ENCODE results near the gene KDM3B.
"Not testable (repeated sequence)": the region's sequence is repeated elsewhere in the genome, so short reads cannot be mapped to it uniquely, and the experiment has no call there.

Gene KDM3B, protein sequence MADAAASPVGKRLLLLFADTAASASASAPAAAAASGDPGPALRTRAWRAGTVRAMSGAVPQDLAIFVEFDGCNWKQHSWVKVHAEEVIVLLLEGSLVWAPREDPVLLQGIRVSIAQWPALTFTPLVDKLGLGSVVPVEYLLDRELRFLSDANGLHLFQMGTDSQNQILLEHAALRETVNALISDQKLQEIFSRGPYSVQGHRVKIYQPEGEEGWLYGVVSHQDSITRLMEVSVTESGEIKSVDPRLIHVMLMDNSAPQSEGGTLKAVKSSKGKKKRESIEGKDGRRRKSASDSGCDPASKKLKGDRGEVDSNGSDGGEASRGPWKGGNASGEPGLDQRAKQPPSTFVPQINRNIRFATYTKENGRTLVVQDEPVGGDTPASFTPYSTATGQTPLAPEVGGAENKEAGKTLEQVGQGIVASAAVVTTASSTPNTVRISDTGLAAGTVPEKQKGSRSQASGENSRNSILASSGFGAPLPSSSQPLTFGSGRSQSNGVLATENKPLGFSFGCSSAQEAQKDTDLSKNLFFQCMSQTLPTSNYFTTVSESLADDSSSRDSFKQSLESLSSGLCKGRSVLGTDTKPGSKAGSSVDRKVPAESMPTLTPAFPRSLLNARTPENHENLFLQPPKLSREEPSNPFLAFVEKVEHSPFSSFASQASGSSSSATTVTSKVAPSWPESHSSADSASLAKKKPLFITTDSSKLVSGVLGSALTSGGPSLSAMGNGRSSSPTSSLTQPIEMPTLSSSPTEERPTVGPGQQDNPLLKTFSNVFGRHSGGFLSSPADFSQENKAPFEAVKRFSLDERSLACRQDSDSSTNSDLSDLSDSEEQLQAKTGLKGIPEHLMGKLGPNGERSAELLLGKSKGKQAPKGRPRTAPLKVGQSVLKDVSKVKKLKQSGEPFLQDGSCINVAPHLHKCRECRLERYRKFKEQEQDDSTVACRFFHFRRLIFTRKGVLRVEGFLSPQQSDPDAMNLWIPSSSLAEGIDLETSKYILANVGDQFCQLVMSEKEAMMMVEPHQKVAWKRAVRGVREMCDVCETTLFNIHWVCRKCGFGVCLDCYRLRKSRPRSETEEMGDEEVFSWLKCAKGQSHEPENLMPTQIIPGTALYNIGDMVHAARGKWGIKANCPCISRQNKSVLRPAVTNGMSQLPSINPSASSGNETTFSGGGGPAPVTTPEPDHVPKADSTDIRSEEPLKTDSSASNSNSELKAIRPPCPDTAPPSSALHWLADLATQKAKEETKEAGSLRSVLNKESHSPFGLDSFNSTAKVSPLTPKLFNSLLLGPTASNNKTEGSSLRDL (N-terminal part only)

DNA sequence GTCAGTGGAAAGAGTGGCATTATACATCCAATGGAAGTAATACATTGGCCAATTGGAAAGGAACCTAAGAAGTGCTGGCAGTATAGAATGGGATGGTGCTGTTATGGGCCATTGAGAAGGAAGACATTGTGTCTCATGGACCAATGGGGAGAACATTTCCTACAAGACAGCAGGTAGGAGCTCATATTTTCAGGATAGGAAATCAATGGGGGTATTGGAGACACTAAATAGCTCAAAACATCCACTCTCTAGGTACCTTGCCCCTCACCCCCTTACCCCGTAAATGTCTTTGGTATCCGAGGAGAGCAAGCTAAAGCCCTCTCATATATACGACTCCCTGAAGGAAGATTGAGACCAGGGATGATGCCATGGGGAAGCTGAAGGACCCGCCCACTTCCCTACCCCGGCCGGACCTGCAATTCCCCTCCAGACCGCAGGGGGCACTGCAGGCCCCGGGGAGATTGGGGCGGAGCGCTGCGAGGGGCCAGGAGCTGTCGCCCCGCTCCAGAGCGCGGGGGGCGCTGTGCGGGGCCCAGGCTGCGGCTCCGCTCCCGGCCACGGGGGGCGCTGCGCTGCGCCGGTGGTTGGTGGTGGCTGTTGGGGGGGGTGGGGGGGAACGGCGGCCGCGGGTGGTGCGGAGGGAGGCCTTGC, at the start of gene KDM3B:
Gene KDM3B, plus strand, starts transcription at position 615 of the 651 bp plus-strand sequence. CDS start 111 bp downstream, outside the sequence.
- H3K4me3 ChIP-seq (ENCODE audit: low read depth, low read length), result peak within 1 kb of the TSS; percentile 86
- TF ChIP-seq, protein P1, sequence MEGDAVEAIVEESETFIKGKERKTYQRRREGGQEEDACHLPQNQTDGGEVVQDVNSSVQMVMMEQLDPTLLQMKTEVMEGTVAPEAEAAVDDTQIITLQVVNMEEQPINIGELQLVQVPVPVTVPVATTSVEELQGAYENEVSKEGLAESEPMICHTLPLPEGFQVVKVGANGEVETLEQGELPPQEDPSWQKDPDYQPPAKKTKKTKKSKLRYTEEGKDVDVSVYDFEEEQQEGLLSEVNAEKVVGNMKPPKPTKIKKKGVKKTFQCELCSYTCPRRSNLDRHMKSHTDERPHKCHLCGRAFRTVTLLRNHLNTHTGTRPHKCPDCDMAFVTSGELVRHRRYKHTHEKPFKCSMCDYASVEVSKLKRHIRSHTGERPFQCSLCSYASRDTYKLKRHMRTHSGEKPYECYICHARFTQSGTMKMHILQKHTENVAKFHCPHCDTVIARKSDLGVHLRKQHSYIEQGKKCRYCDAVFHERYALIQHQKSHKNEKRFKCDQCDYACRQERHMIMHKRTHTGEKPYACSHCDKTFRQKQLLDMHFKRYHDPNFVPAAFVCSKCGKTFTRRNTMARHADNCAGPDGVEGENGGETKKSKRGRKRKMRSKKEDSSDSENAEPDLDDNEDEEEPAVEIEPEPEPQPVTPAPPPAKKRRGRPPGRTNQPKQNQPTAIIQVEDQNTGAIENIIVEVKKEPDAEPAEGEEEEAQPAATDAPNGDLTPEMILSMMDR (IDR thresholded peaks at IDR 0.05; ENCODE audit: low read depth, low read length), result peak; percentile 100

DNA sequence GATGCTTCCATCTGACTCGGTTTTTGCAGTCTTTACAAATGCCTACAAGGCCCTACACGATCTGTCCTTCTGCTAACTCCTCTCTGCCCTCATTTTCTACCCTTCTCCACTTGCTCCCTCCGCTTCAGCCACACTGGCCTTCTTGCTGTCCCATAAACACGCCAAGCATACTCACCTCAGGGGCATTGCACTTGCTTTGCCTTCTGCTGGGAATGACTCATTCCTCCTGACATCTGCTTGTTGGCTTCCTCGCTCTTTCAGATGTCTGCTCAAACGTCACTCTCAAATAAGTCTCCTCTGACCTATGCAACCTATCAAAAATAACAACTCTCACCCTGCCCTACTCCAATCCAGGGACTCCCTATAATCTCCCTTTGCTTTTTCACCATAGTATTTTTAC, 49.1 kb upstream of the KDM3B start:
- no peak overlapping the region for H3K4me3 ChIP-seq (ENCODE audit: low read depth, low read length)
- TF ChIP-seq, protein P1 (IDR thresholded peaks at IDR 0.05; ENCODE audit: low read depth, low read length), result no peak

DNA sequence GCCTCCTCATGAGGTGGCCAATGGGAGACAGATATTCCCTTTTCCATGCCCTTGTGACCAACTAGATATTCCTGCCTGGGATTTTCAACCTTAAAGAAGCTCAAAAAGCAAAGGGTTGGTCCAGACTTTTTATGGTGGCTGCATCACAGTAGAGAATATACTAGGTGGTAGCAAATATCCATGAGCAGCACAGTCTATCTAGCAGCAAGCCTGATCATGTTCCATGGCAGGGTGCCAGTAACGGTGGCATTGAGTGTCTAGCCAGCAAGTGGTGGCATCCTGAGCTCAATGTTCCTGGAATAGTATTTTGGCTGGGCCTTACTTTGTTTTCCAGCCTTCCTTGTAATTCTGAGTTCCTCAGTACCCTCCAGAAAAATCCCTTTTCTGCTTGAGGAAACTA, 46.7 kb upstream of the KDM3B start:
- TF ChIP-seq, protein P1 (IDR thresholded peaks at IDR 0.05; ENCODE audit: low read depth, low read length), result no peak
- no peak overlapping the region for H3K4me3 ChIP-seq (ENCODE audit: low read depth, low read length)

DNA sequence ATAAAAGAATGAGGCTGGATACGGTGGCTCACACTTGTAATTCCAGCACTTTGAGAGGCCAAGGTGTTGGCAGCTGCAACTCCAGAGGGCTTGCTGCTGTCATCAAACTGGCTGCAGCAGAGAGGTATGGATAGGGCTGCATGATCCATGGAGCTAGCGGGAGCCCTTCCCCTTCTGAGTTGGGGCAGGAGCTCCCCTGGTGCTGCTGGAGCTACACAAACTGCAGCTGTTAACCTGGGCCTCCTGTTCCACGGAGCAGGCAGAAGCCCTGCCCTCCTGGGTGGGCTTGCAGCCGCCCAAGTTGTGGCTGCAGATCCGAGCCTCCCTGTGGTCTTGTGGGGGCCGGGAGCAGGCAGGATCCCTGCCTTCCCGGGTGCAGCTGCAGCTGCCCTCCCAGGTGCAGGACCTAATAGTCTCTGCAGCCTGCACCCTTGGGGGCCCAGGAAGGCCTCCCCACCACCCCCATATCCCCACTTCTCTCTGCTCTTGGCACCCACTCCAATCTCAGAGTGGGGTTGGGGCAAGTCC, 36.7 kb upstream of the KDM3B start:
- H3K4me3 ChIP-seq (ENCODE audit: low read depth, low read length), result no peak overlapping the region
- TF ChIP-seq, protein P1 (IDR thresholded peaks at IDR 0.05; ENCODE audit: low read depth, low read length), result no peak

DNA sequence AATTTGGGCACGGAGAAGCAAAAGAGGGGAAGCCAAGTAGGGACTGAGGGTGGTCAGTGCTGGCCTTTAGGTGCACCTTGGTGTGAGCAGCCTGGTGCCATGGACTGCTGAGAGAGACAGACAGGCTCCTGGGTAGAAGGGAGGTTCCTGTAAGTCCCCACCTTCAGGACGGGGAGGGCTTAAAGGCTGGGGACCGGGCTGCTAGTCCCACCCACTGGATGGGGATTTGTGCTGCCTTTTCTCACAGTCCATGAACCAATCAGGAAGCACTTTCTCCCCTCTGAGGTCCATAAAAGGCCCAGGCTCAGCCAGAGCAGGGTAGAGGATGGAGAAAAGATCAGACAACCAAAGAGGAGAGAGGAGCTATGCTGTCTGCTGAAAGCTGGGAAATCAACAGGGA, 36.1 kb upstream of the KDM3B start:
- no peak overlapping the region for H3K4me3 ChIP-seq (ENCODE audit: low read depth, low read length)
- TF ChIP-seq, protein P1 (IDR thresholded peaks at IDR 0.05; ENCODE audit: low read depth, low read length), result no peak

DNA sequence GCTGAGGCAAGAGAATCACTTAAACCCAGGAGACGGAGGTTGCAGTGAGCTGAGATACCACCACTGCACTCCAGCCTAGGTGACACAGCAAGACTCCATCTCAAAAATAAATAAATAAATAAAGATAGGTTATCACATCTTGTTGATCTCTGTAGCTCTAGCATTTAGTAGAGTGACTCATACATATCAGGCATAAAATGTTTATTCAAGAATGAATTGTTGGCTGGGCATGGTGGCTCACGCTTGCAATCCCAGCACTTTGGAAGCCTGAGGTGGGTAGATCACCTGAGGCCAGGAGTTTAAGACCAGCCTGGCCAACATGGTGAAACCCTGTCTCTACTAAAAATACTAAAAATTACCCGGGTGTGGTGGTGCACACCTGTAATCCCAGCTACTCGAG, 34.3 kb upstream of the KDM3B start:
- H3K4me3 ChIP-seq (ENCODE audit: low read depth, low read length), result not testable (repeated sequence)

Data from WI38 (cell line).